ENCODE measurements around the gene FRMPD4. TPM values are rescaled to one million over a fixed set of nuclear protein-coding genes. Genes with fewer than 3 reads are reported as not detected.

The FRMPD4 gene
- total RNA-seq, 1 donor from 2014 or later: not detected

GRCh38 chrX:12423346-12423745 lies 285.1 kb downstream of the FRMPD4 start:
- no peak for TF ChIP-seq CTCF (IDR thresholded peaks at IDR 0.05)
- intact Hi-C loops (cut with micrococcal nuclease): no loop called here
- no peak for DNase-seq
- POLR2A ChIA-PET: no interaction called here
- Mint-ChIP-seq H3K4me1 (no peaks in the 10 kb centered on the region), H3K4me3 (no peak overlapping the region), H3K9me3 (no peaks in the 10 kb centered on the region), H3K27me3 (no peaks in the 10 kb centered on the region), H3K27ac (no peak overlapping the region), H3K36me3 (ENCODE audit: low read depth) (no peaks in the 10 kb centered on the region)
- CTCF ChIA-PET: no interaction called here
- ATAC-seq (ENCODE audit: low read depth): no peak

GRCh38 chrX:12425496-12425895 lies 287.2 kb downstream of the FRMPD4 start:
- TF ChIP-seq CTCF (IDR thresholded peaks at IDR 0.05): no peak
- Mint-ChIP-seq H3K27ac (no peak overlapping the region), H3K36me3 (ENCODE audit: low read depth) (no peaks in the 10 kb centered on the region), H3K9me3 (no peaks in the 10 kb centered on the region), H3K27me3 (no peaks in the 10 kb centered on the region), H3K4me3 (no peak overlapping the region), H3K4me1 (no peaks in the 10 kb centered on the region)
- DNase-seq: no peak
- POLR2A ChIA-PET: no interaction called here
- intact Hi-C loops (cut with micrococcal nuclease): no loop called here
- CTCF ChIA-PET: no interaction called here
- ATAC-seq (ENCODE audit: low read depth): no peak

GRCh38 chrX:12426420-12426819 lies 288.1 kb downstream of the FRMPD4 start:
- POLR2A ChIA-PET: no interaction called here
- H3K9me3 Mint-ChIP-seq: no peaks in the 10 kb centered on the region
- no peak overlapping the region for H3K27ac Mint-ChIP-seq
- H3K4me1 Mint-ChIP-seq: no peaks in the 10 kb centered on the region
- no peaks in the 10 kb centered on the region for H3K36me3 Mint-ChIP-seq (ENCODE audit: low read depth)
- CTCF ChIA-PET: no interaction called here
- ATAC-seq (ENCODE audit: low read depth) (no peak), DNase-seq (no peak)
- H3K4me3 Mint-ChIP-seq: no peak overlapping the region
- no peaks in the 10 kb centered on the region for H3K27me3 Mint-ChIP-seq
- TF ChIP-seq CTCF (IDR thresholded peaks at IDR 0.05): no peak
- intact Hi-C loops (cut with micrococcal nuclease): no loop called here

GRCh38 chrX:12434493-12434892 lies 296.2 kb downstream of the FRMPD4 start:
- Mint-ChIP-seq H3K4me1 (no peaks in the 10 kb centered on the region), H3K4me3 (no peak overlapping the region), H3K27me3 (no peaks in the 10 kb centered on the region), H3K27ac (no peak overlapping the region), H3K36me3 (ENCODE audit: low read depth) (no peaks in the 10 kb centered on the region), H3K9me3 (no peaks in the 10 kb centered on the region)
- ATAC-seq (ENCODE audit: low read depth) (no peak), DNase-seq (no peak)
- CTCF ChIA-PET: no interaction called here
- no peak for TF ChIP-seq CTCF (IDR thresholded peaks at IDR 0.05)
- intact Hi-C loops (cut with micrococcal nuclease): no loop called here
- POLR2A ChIA-PET: no interaction called here

GRCh38 chrX:12439416-12439815 lies 301.1 kb downstream of the FRMPD4 start:
- ATAC-seq (ENCODE audit: low read depth) (no peak), DNase-seq (no peak)
- TF ChIP-seq CTCF (IDR thresholded peaks at IDR 0.05): no peak
- ChIA-PET CTCF (no interaction called here), POLR2A (no interaction called here)
- no peaks in the 10 kb centered on the region for H3K36me3 Mint-ChIP-seq (ENCODE audit: low read depth)
- H3K9me3 Mint-ChIP-seq: no peaks in the 10 kb centered on the region
- no peak overlapping the region for H3K4me3 Mint-ChIP-seq
- H3K27ac Mint-ChIP-seq: no peak overlapping the region
- intact Hi-C loops (cut with micrococcal nuclease): no loop called here
- H3K4me1 Mint-ChIP-seq: peaks cover 2% of the 10 kb centered on the region
- no peaks in the 10 kb centered on the region for H3K27me3 Mint-ChIP-seq

Data from activated B cell treated with CpG ODN at 0.5 μM for 24 hours (primary cell).